Measurements from ENCODE around the gene GOLGA6B. TPM values are rescaled to one million over a fixed set of nuclear protein-coding genes. Genes with fewer than 3 reads are reported as not detected.
"Not testable (repeated sequence)": the region's sequence is repeated elsewhere in the genome, so short reads cannot be mapped to it uniquely, and the experiment has no call there.

Gene GOLGA6B
- polyA plus RNA-seq (2012; ENCODE audit: insufficient read depth, insufficient read length, low read depth) = not detected

DNA sequence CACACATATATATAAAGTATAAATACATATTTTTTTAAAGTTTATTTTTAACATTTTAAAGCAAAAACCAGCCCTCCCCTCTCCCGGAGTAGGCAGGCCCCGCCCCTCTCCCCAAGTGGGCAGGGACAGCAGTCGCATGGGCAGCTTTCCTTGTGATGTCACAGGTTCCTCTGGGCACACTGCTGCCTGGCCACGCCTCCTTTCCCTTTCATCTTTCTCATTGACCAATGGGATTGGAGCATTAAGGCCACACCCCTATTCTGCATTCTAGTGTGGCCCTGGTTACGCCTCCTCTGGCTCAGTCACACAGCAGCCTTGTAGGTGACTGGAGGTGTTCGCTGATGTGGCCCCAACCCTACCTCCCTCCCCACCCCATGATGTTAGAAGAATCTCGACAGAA is at the start of gene GOLGA6B:
TSS of gene GOLGA6B (plus strand) at position 301 of the 400 bp plus-strand sequence. CDS start at position 342, 41 bp downstream.
- not testable (repeated sequence) for DNase-seq; H3K27me3 ChIP-seq; H3K9me3 ChIP-seq; H3K4me1 ChIP-seq; H3K4me3 ChIP-seq (ENCODE audit: low read depth, low read length); H3K36me3 ChIP-seq

GRCh38 chr15:72604794-72605193 is 49.7 kb upstream of the GOLGA6B start:
- Histone ChIP-seq H3K27me3 (no peaks in the 10 kb centered on the region), H3K9me3 (no peaks in the 10 kb centered on the region), H3K36me3 (no peaks in the 10 kb centered on the region), H3K4me1 (no peaks in the 10 kb centered on the region), H3K4me3 (ENCODE audit: low read depth, low read length) (no peak overlapping the region)
- no peak for DNase-seq
- TF ChIP-seq, protein P1, sequence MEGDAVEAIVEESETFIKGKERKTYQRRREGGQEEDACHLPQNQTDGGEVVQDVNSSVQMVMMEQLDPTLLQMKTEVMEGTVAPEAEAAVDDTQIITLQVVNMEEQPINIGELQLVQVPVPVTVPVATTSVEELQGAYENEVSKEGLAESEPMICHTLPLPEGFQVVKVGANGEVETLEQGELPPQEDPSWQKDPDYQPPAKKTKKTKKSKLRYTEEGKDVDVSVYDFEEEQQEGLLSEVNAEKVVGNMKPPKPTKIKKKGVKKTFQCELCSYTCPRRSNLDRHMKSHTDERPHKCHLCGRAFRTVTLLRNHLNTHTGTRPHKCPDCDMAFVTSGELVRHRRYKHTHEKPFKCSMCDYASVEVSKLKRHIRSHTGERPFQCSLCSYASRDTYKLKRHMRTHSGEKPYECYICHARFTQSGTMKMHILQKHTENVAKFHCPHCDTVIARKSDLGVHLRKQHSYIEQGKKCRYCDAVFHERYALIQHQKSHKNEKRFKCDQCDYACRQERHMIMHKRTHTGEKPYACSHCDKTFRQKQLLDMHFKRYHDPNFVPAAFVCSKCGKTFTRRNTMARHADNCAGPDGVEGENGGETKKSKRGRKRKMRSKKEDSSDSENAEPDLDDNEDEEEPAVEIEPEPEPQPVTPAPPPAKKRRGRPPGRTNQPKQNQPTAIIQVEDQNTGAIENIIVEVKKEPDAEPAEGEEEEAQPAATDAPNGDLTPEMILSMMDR (IDR thresholded peaks at IDR 0.05; ENCODE audit: low read depth, low read length) = no peak

GRCh38 chr15:72608084-72608483 is 46.4 kb upstream of the GOLGA6B start:
- not testable (repeated sequence) for H3K36me3 ChIP-seq; H3K9me3 ChIP-seq; H3K4me1 ChIP-seq; H3K27me3 ChIP-seq; H3K4me3 ChIP-seq (ENCODE audit: low read depth, low read length); DNase-seq

DNA sequence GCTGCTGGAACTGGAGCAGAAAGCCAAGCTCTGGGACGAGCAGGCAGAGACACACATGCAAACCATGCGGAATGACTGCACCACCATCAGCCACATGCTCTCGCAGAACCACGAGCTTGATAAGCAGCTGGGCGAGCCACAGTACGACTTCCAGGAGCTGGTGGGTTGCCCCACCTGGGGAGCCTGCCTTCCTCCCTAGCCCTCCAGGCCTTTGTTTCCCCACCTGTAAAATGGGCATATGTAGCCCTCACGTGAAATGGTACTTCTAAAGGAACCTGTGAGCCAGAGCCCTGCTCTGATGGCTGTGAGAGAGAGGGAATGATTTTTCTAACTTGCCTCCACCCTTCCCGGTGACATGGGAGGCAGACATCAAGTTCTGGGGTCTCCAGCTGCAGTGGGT is 44.6 kb upstream of the GOLGA6B start:
- H3K4me3 ChIP-seq (ENCODE audit: low read depth, low read length) = no peak overlapping the region
- TF ChIP-seq, protein P1 (IDR thresholded peaks at IDR 0.05; ENCODE audit: low read depth, low read length) = no peak

DNA sequence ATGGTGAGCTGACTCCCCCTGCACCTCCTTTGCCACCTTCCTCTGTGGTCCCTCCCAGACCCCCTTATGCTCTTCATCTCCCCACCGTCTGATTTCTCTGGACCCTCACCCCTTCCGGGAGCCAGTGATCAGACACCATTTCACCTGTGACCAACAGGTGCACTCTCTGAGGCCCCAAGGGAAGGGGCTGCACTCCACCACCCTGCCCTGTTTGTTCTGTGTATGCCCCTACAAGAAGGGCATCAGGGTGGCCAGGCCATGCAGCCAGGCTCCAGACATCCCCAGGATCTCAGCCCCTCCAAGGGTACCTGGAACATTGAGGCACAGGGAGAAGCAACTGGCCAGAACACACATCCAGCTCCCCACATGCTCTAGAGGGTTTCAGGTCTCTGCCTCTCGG is 42.2 kb upstream of the GOLGA6B start:
- H3K4me1 ChIP-seq; H3K27me3 ChIP-seq; H3K36me3 ChIP-seq; H3K4me3 ChIP-seq (ENCODE audit: low read depth, low read length); DNase-seq; H3K9me3 ChIP-seq: not testable (repeated sequence)

More for the DNA sequence above, 44.6 kb upstream of the GOLGA6B start:
- H3K4me1 ChIP-seq = no peaks in the 10 kb centered on the region
- no peak for DNase-seq
- H3K9me3 ChIP-seq = no peaks in the 10 kb centered on the region
- no peaks in the 10 kb centered on the region for H3K27me3 ChIP-seq
- H3K36me3 ChIP-seq = no peaks in the 10 kb centered on the region

GRCh38 chr15:72614810-72615532 is 39.5 kb upstream of the GOLGA6B start:
- TF ChIP-seq, protein P1 (IDR thresholded peaks at IDR 0.05; ENCODE audit: low read depth, low read length) = no peak
- no peaks in the 10 kb centered on the region for H3K27me3 ChIP-seq
- no peak for DNase-seq
- no peaks in the 10 kb centered on the region for H3K36me3 ChIP-seq
- H3K4me1 ChIP-seq = no peaks in the 10 kb centered on the region
- H3K9me3 ChIP-seq = no peaks in the 10 kb centered on the region
- no peak overlapping the region for H3K4me3 ChIP-seq (ENCODE audit: low read depth, low read length)

GRCh38 chr15:72615533-72616233 is 38.8 kb upstream of the GOLGA6B start:
- not testable (repeated sequence) for H3K36me3 ChIP-seq; H3K4me1 ChIP-seq; DNase-seq; H3K9me3 ChIP-seq; H3K27me3 ChIP-seq; H3K4me3 ChIP-seq (ENCODE audit: low read depth, low read length)

- no peaks in the 10 kb centered on the region for H3K4me1 ChIP-seq
- no peaks in the 10 kb centered on the region for H3K9me3 ChIP-seq
- H3K27me3 ChIP-seq = no peaks in the 10 kb centered on the region
- DNase-seq = no peak
- H3K36me3 ChIP-seq = no peaks in the 10 kb centered on the region
- H3K4me3 ChIP-seq (ENCODE audit: low read depth, low read length) = no peak overlapping the region
- TF ChIP-seq, protein P1 (IDR thresholded peaks at IDR 0.05; ENCODE audit: low read depth, low read length) = no peak
These were observed 37.8 kb upstream of the GOLGA6B start for GRCh38 chr15:72616491-72617210.

DNA sequence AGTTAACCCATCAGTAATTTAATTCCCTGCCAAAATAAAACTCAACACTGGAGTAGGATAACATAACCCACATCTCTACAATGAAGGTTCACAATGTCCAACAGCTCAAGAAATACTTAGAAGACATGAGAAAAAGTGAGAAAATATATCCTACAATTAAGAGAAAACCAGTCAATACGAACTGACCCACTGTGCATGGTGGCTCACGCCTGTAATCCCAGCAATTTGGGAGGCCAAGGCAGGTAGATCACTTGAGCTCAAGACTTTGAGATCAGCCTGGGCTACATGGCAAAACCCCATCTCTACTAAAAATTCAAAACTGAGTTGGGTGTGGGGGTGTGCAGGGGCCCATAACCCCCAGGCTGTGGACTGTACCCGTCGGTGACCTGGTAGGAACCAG is 30.6 kb upstream of the GOLGA6B start:
- H3K4me1 ChIP-seq; H3K4me3 ChIP-seq (ENCODE audit: low read depth, low read length); DNase-seq; H3K27me3 ChIP-seq; H3K36me3 ChIP-seq; H3K9me3 ChIP-seq: not testable (repeated sequence)

DNA sequence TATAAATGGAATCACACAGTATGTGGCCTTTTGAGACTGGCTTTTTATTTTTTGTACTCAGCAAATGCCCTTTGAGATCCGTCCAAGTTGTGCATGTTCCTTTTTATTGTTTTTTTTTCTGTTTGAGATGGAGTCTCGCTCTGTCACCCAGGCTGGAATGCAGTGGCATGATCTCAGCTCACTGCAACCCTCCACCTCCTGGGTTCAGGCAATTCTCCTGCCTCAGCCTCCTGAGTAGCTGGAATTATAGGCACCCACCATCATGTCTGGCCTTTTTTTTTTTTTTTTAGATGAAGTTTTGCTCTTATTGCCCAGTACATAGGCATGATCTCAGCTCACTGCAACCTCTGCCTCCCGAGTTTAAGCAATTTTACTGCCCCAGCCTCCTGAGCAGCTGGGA is 28.3 kb upstream of the GOLGA6B start:
- not testable (repeated sequence) for H3K36me3 ChIP-seq; H3K4me1 ChIP-seq; H3K4me3 ChIP-seq (ENCODE audit: low read depth, low read length); DNase-seq; H3K27me3 ChIP-seq; H3K9me3 ChIP-seq
